Activated naive CD4-positive, alpha-beta T cell (primary cell): ENCODE results near the gene GPR137B.

ENCODE experiments used
- DNase-seq, 4 experiments: peaks; one replicate each; lab custom pipeline; 2025; lab: John Stamatoyannopoulos, UW

The GPR137B gene, protein sequence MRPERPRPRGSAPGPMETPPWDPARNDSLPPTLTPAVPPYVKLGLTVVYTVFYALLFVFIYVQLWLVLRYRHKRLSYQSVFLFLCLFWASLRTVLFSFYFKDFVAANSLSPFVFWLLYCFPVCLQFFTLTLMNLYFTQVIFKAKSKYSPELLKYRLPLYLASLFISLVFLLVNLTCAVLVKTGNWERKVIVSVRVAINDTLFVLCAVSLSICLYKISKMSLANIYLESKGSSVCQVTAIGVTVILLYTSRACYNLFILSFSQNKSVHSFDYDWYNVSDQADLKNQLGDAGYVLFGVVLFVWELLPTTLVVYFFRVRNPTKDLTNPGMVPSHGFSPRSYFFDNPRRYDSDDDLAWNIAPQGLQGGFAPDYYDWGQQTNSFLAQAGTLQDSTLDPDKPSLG

DNA sequence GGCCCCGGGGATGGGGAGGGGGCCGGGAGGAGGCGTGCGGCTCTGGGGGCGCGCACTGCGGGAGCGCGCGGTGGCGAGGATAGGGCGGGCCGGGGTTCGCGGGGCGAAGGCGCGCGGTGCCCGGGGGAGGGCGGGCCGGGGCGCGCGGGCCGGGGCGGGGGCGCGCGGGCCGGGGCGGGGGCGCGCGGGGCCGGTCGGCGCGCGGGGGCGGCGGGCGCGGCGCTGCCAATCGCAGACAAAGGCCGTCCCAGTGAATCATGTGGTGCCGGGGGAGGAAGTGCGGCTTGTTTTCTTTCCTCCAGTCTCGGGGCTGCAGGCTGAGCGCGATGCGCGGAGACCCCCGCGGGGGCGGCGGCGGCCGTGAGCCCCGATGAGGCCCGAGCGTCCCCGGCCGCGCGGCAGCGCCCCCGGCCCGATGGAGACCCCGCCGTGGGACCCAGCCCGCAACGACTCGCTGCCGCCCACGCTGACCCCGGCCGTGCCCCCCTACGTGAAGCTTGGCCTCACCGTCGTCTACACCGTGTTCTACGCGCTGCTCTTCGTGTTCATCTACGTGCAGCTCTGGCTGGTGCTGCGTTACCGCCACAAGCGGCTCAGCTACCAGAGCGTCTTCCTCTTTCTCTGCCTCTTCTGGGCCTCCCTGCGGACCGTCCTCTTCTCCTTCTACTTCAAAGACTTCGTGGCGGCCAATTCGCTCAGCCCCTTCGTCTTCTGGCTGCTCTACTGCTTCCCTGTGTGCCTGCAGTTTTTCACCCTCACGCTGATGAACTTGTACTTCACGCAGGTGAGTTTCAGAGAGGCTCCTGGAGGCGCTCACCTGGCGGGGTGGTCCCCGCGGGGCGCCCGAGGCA is at the start of gene GPR137B:
GPR137B (plus strand) TSS at position 287 of the 851 bp plus-strand sequence; CDS start at position 371, 84 bp downstream.
- peak in 2 of 4 experiments; percentile 26 to 40 for DNase-seq

DNA sequence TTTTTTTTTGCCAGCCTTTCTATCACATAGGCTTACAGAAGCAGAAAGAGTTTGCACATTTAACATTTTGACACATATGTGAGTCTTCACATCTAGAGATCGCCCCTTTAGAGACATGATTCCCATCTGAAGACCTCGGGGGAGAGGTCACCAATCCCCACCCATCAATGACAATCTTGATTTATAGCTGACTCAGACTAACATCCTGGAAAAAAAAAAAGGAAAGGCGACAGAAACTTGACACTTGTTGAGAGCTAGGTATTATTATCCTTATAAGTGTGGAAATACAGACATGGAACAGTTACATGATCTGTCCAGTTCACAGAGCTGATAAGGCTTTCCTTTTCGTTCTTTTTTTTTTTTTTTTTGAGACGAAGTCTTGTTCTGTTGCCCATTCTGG is 49.4 kb upstream of the GPR137B start:
- DNase-seq: no peak

DNA sequence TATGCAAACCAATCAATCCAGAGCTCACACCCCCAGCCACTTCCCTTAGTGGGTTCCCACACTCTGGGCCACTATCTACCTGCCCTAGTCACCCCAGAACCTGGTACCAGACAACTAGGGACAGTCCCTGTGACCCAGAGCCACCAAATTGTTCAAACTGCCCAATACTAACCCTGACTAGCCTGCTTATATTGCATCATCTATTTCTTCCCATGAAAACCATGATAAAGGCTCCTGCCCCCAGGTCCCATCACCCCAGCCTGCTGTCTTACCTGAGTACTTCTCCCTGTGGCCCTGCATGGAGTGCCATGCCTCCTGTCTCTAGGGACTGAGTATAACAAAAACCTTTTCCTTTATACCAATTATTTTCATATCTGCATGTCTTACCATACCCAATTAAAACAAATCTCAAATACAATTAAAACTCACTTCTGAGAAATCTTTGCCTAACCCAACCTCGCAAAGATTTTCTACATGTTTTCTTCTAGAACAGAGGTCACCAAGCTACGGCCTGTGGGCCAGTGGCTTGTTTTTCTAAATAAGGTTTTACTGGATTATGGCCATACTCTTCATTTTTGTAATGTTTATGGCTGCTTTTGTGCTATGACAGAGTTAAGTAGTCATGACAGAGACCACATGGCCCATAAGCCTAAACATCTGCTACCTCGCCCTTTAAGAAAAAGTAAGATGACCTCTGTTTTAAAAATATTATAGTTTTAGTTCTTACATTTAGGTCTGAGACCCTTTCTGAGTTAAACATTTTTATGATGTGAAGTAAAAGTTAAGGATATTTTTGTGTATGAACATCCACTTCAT is 46.4 kb upstream of the GPR137B start:
- no peak for DNase-seq

DNA sequence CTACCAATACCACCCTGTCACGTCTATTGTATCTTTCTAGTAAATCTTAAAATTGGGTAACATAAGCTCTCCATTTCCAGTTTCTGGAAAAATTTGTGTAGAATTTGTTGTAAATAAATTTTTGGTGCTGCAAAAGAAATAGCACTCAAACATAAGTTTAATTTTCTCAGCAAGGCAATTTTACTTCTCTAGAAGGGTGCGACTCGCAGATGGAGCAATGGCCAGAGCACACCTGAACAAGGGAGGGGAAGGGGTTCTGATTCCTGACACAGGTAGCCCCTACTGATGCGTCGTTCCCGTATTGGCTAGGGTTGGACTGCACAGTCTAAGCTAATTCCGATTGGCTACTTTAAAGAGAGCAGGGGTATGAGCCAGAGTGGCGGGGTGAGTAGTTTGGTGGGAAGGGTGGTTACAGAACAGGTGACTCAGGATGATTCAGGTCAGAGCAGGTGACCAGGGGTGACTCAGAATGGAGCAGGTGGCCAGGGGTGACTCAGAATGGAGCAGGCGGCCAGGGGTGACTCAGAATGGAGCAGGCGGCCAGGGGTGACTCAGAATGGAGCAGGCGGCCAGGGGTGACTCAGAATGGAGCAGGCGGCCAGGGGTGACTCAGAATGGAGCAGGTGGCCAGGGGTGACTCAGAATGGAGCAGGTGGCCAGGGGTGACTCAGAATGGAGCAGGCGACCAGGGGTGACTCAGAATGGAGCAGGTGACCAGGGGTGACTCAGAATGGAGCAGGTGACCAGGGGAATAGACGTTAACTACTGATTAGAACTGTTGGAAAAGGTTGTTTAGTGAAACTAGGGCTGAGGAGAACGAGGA is 45.5 kb upstream of the GPR137B start:
- peak; percentile 66 to 99 (median 80) for DNase-seq

DNA sequence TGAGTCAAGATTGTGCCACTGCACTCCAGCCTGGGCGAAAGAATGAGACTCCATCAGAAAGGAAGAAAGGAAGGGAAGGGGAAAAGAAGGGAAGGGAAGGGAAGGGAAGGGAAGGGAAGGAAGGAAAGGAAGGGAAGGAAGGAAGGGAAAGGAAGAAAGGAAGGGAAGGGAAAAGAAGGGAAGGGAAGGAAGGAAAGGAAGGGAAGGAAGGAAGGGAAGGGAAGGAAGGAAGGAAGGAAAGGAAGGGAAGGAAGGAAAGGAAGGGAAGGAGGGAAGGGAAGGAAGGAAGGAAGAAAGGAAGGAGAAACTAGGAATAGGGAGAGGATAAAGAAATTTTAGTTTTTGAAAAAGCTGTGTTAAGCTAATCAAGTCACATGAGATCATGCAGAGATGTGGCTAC is 44.1 kb upstream of the GPR137B start:
- no peak for DNase-seq

DNA sequence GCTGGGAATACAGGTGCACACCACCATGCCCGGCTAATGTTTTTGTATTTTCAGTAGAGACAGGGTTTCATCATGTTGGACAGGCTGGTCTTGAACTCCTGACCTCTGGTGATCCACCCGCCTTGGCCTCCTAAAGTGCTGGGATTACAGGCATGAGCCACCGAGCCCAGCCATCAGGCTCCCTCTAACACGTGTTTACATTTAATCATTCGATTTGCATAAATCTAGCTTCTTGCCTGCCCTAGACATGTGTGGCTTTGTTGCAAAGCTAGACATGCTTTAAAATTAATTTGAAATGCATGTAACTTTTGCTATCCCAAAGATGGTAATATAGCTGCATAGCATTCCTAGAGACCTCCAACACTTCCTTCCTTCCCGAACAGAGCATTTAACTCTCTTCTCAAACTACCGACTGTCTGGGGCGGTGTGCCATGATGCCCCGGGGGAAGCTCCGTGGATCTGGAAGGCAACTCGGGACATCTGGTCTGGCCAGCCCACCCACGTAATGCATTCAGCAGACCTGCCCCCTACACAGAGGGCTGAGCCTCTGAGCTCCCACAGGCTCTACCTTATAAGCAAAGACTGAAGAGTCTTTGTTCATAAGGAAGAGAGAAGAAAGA is 42.9 kb upstream of the GPR137B start:
- DNase-seq: no peak

DNA sequence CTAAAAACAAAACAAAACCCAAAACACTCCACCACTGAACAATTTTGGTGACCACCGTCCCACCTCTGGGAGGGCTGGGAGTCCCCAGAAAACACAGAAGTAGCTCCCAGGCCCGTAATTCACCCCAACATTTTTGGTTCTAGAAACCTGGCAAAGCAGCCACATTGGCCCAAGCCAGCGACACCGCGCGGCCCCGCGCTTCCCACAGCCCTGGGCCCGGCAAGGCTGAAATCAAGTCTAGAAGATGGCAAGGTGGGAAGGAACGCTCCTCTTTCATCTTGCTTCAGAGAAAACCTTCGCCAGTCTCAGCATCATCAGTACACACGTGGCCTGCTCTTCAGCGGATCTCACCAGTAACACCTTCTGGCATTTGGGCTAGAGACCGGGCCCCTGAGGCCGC is 41.5 kb upstream of the GPR137B start:
- no peak for DNase-seq

DNA sequence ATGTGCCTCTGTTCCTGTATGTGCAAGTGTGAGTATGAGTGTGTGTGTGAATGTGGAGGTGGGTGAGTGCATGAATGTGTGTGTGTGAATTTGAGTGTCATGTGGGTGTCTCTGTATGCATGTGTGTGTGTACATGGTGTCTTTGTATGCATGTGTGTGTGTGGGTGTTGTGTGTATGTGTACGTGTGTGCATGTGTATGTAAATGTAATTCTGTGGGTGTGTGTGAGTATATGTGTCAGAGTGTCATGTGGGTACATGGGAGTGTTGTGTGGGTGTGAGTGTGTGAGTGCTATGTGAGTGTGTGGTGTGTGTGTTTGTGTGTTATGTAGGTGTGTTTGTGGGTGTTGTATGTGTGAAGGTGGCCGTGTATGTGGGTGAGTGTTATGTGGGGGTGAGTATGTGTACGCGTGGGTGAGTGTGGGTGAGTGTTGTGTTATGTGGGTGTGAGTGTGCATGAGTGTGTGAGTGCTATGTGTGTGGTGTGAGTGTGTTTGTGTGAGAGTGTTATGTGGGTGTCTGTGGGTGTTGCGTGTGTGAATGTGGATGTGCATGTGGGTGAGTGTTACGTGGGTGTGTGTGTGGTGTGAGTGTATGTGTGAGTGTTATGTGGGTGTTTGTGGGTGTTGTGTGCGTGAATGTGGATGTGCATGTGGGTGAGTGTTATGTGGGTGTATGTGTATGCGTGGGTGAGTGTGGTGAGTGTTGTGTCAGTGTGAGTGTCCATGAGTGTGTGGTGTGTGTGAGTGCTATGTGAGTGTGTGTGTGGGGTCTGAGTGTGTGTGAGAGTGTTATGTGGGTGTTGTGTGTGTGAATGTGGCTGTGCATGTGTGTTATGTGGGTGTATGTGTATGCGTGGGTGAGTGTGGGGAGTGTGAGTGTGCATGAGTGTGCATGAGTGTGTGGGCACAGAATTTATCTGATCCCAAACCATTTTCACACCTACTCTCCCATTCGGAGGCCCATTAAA is 40.8 kb upstream of the GPR137B start:
- no peak for DNase-seq

DNA sequence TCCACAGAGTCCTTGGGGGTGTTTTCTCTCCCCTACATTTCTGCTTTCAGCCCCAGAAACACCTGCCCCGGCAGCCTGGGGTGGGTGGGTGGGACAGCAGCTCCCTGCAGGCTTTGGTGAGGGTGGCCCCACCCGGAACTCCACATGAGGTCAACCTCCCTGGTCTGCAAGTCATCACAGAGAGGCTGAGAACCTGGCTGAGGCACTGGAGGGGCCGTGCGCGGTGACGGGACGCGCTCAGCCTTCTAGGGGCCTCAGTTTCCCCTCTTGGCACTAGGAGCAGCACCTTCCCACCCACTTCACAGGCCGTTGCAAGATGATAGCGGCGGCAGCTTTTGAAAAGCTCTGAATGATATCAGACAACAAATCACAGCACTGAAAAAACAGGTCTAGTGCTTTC is 39.7 kb upstream of the GPR137B start:
- DNase-seq: no peak

DNA sequence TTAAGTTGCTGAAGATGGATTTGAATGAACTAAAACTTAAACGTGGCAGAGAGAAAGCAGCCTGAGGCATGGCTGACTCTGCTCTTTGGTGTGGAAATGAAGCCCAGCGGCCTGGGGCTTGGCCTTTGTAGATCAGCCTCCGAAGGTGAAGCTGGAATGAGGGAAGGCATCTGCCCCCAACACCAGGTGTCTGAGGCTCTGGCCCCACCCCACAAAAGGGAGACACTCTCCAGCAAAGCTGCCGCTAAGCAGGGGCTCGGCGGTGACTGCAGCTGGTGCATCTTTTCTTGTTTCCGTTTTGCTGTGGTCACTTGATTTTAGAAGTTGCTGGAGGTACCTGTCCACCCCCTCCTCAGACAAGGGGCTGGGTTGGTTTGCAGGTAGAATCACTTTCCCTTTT is 39.3 kb upstream of the GPR137B start:
- DNase-seq: no peak

DNA sequence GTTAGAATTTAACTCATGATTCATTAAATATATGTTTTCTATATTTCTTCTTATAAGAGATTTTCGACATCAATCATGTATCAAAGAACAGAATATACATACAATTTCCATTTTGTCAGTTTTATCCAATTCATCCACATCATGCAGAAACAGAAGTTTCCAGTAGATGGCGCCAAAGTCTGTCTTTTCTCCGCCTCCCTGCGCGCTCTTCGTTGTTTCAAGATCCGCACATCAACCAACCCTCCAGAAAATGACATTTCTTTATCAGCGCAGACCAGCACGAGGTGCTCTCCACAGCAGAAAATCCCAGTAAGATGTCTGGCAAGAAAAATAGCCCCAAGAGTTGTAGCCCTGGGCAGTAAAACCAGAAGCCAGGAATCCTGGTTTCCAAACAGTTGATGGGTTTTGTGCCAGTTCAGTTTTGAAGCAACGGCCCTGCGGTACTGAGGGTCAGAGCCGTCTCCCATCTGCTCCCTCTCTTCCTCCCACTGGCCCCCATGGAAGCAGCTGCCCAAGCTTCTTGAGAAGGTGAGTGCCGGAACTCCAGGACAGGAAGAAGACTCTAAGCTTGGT is 38.6 kb upstream of the GPR137B start:
- peak in 3 of 4 experiments; percentile 7 to 19 (median 14) for DNase-seq

DNA sequence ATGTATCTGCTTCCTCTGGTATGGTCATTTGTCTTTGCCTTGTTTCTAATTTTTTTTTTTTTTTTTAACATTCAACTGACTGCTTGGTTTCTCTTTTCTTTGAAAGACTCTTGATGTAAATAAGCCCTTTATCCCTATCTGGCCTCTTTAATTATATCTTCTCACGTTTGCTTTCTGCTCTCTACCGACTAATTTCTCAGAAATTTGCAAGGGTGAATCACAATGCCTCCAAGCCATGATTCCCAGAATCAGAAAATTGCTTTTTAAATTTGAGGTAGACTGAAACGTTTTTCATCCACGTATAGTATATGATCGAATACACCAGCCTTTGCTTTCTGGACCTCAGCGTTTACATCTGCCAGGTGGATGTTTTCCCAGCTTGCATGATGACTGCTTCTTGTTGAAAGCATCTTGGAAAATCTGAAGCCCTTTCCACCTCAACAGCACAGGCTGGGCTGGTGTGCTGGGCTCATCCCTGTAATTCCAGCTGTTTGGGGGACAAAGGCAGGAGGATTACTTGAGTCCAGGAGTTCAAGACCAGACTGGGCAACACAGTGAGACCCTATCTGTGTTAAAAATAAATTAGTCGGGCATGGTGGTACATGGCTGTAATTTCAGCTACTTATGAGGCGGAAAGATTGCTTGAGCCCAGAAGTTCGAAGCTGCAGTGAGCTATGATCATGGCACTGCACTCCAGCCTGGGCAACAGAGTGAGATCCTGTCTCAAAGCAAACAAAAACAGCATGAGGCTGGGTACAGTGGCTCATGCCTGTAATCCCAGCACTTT is 35.0 kb upstream of the GPR137B start:
- no peak for DNase-seq

DNA sequence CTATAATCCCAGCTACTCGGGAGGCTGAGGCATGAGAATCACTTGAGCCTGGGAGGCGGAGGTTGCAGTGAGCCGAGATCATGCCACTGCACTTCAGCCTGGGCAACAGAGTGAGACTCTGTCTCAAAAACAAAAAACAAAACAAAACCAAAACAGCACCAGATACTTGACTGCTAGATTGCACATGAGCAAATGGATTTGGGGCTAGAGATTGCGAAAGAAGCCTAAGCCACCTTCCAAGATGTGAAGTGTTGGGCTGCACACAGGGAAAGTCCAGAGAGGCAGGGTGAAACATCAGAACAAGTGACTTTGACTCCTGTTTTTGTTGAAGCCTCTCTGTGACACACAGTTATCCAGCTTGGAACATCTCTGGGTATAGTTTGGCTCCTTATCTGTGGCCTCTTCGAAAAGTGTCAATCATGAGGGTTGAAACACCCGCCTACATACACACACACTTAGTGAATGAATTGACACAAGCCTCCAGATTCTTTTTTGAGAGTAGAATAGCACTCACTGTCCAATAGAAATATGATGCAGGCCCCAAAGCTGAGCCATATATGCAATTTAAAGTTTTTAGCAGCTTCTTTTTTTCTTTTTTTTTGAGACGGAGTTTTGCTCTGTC is 34.2 kb upstream of the GPR137B start:
- DNase-seq: no peak

DNA sequence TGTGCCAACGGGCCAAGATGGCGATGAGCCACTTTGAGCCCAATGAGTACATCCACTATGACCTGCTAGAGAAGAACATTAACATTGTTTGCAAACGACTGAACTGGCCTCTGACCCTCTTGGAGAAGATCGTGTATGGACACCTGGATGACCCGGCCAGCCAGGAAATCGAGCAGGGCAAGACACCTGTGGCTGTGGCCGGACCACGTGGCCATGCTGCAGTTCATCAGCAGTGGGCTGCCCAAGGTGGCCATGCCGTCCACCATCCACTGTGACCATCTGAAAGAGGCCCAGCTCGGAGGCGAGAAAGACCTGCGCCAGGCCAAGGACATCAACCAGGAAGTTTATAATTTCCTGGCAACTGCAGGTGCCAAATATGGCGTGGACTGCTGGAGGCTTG is 32.2 kb upstream of the GPR137B start:
- DNase-seq: no peak

DNA sequence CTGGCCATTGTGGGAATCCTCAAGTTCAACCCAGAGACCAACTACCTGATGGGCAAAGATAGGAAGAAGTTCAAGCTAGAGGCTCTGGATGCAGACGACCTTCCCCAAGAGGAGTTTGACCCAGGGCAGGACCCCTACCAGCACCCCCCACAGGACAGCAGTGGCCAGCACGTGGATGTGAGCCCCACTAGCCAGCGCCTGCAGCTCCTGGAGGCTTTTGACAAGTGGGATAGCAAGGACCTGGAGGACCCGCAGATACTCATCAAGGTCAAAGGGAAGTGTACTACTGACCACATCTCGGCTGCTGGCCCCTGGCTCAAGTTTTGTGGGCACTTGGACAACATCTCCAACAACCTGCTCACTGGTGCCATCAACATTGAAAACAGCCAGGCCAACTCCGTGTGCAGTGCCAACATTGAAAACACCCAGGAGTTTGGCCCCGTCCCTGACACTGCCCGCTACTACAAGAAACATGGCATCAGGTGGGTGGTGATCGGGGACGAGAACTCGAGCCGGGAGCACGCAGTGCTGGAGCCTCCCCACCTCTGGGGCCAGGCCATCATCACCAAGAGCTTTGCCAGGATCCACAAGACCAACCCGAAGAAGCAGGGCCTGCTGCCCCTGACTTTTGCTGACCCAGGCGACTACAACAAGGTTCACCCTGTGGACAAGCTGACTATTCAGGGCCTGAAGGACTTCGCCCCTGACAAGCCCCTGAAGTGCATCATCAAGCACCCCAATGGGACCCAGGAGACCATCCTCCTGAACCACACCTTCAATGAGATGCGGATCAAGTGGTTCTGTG is 30.6 kb upstream of the GPR137B start:
- DNase-seq: no peak

DNA sequence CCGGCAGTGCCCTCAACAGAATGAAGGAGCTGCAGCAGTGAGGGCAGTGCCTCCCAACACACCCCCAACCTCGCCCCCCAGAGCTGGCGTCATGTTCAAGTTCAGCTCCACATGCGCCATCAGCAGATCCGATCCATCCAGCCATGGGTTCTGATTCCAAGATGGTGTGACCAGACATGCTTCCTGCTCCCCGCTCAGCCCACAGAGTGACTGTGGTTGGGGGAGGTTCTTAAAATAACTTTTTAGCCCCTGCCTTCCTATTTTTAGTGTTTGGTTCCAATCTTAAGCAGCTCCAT is 30.1 kb upstream of the GPR137B start:
- no peak for DNase-seq

DNA sequence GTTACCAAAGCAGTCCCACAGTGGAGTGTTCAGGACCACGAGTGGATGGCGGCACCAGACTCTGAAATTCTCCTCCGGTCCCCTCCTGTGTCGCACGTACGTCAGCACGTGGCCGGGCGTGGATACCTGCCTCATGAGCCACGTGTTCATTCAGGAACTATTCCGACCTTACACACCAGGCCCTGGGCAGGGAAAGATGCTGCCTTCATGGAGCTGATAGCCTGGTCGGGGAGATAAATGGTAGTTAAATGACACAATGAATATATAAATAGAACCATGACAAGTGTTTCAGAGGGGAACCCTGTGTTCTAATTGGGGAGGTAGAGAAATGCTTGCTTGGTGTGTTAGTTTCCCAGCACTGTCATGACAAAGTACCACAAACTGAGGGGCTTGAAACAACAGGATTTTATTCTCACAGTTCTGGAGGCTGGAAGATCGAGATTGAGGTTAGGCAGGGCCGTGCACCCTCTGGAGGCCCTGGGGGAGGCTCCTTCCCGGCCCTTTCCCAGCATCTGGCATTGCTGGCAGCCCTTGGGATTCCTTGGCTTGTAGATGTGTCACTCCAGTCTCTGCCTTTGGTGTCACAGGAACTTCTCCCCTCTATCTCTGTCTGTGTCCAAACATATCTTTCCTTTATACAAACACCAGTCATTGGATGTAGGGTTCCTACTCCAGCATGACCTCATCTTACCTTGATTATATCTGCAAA is 28.9 kb upstream of the GPR137B start:
- DNase-seq: no peak
